RKO (cell line): Measurements from ENCODE around the gene USP10.

Experiments used
- DNase-seq: peaks from one replicate; pipeline ENCODE4 v3.0.0-alpha.2; 2016; ENCODE audit warnings: low spot score

Gene USP10, protein sequence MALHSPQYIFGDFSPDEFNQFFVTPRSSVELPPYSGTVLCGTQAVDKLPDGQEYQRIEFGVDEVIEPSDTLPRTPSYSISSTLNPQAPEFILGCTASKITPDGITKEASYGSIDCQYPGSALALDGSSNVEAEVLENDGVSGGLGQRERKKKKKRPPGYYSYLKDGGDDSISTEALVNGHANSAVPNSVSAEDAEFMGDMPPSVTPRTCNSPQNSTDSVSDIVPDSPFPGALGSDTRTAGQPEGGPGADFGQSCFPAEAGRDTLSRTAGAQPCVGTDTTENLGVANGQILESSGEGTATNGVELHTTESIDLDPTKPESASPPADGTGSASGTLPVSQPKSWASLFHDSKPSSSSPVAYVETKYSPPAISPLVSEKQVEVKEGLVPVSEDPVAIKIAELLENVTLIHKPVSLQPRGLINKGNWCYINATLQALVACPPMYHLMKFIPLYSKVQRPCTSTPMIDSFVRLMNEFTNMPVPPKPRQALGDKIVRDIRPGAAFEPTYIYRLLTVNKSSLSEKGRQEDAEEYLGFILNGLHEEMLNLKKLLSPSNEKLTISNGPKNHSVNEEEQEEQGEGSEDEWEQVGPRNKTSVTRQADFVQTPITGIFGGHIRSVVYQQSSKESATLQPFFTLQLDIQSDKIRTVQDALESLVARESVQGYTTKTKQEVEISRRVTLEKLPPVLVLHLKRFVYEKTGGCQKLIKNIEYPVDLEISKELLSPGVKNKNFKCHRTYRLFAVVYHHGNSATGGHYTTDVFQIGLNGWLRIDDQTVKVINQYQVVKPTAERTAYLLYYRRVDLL

DNA sequence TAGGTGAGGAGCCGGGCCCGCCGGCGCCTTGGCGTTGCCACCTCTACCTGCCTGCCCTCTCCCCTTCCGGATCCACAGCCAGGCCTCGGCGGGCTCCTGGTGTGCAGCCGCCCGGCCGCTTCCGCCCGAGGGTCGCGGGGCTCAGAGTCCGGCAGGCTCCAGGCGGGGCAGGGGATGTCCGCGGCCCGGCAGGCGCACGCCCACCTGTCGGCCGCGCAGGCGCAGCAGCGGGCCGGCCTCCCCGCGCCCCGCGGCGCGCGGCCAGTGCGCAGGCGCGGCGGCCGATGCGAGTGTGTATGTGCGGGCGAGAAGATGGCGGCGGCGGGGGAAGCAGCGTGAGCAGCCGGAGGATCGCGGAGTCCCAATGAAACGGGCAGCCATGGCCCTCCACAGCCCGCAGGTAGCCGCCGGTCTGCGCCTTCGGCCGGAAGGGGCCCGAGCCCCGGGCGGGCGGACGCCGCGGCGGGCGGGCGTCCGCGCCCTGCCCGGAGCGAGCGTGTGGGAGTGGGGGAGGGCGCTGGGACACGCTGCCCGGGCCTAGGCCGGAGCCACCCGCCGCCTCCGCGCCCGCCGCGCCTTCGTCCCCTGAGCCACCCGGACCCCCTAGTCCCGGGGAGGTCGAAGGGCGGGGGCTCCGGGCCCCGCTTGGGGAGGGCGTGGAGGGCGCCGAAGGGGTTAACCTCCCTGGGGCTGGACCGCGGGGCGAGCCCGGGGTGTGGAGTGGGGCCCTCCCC is at the start of gene USP10:
Gene USP10 (plus strand): TSS at position 289 of the 734 bp plus-strand sequence. CDS start 91 bp downstream, at position 380.
- peak; percentile 87 for DNase-seq

DNA sequence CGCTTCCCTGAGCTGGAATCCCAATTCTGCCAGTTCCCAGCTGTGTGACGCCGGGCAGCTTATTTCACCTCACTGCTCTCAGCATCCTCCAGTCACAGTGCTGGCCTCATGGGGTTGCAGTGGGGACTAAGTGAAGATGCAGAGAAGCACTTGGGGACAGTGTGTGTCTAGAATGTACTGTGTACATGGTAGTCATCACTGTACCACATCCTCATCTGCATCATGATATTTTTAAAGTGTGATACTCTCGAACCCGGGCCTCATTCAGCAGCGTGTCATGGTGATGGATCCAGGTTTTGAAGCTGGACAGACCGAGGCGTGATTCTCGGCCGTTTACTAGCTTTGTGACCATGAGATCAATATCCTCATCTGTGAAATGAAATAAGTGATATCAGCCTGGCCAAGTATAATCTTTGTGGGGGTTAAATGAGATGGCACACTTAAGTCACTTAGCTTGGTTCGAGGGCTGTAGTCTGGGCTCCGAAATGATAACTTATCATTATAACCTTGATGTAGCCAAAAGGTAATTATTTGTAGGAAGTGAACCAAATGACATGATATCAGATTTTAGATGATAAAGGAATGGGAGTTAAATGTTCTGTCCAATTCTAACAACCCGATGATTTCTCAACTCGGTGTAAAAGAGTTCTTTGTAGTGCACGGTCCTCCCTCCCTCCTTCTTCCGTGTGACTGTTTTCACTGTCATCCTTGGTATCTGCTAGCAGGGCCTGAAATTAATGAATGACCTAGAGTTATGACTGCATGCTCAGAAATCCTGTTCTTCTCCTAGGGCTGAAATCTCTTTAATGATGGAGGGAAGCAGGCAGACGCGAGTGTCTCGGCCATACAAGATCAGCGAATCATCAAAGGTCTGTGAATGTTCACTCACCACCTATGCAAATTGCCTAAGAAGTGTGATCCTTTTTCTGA is 49.5 kb upstream of the USP10 start:
- DNase-seq, result peak; percentile 62

DNA sequence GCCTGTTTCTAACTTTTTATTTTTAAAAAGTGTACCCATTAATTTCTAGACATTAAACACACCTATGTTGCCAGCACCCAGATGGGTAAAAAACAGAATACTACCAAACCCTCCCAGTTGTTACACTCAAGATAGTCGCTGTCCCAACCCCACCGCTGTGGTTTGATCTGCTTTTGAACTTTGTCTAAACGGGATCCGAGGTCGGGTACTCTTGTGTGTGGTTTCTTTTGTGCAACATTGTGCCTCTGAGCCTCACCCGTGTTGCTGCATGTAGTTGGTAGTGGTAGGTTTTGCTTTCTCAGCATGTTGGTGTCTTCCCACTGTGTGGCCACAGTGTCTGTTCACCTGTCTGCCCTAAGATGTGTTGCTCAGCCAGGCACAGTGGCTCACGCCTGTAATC is 47.2 kb upstream of the USP10 start:
- DNase-seq, result no peak

DNA sequence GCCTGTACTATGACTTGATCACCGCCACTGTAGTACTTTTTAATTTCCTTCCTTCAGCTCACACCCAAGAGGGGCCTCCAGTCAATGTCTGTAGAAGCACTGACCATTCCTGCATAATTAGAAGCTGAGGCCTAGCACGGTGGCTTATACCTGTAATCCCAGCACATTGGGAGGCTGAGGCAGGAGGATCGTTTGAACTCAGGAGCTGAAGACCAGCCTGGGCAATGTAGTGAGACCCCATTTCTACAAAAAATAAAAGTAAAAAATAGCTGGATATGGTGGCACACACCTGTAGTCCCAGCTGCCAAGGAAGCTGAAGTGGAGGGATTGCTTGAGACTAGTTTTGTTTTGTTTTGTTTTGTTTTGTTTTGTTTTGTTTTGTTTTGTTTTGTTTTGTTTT is 45.6 kb upstream of the USP10 start:
- no peak for DNase-seq

DNA sequence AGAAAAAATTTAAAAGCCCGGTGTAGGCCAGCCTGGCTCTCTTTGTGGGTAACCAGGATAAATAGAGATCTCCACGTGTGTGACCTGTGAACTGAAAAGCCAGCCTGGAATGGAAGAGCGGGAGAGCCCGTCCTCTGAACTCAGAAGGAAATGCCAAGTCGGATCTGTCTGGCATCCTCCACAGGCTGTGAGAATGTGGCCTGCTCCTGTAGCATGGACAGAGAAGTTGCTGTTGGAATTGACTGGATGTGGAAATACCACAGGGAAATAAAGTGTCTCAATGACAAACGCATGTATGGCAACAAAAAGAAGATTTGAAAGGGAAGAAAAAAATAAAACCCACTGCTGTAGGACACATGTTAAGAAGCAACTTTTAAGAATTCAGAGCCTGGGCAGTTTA is 44.8 kb upstream of the USP10 start:
- no peak for DNase-seq

DNA sequence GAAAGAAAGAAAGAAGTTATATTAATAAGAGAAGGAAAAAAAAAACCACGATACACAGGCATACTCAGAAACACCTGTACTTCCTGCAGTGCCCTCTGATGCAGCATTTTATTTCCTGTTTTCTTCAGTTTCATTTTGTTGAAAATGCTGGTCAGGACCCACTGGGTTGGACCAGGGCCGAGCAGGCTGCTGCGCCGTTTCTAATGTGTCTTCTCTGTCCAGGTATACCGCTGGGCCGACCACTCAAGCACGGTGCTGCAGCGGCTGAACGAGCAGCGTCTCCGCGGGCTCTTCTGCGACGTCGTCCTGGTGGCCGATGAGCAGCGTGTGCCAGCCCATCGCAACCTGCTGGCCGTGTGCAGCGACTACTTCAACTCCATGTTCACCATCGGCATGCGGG is 43.2 kb upstream of the USP10 start:
- no peak for DNase-seq

DNA sequence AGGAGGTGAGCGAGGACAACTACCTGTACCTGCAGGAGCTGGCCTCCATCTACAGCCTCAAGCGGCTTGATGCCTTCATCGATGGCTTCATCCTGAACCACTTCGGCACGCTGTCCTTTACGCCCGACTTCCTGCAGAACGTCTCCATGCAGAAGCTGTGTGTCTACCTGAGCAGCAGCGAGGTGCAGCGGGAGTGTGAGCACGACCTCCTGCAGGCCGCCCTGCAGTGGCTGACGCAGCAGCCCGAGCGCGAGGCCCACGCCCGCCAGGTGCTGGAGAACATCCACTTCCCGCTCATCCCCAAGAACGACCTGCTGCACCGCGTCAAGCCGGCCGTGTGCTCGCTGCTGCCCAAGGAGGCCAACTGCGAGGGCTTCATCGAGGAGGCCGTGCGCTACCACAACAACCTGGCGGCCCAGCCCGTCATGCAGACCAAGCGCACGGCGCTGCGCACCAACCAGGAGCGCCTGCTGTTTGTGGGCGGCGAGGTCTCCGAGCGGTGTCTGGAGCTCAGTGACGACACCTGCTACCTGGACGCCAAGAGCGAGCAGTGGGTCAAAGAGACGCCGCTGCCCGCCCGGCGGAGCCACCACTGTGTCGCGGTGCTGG is 42.5 kb upstream of the USP10 start:
- DNase-seq, result no peak

DNA sequence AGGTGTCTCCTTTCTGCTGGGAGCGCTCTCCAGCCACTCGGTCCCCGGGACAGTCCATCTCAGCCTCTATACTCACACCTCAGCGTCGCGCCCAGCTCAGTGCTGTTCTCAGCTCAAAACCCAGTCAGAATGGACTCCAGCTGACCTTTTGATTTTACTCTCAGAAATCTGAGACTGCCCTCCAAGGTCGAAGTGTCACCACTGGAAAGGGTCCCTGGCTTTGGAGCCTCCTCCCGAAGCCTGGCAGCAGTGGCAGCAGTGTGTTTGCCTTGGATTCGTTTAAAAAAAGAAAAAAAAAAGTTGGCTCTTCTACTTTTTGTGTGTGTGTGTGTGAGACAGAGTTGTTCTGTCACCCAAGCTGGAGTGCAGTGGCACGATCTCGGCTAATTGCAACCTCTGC is 41.1 kb upstream of the USP10 start:
- DNase-seq, result no peak

DNA sequence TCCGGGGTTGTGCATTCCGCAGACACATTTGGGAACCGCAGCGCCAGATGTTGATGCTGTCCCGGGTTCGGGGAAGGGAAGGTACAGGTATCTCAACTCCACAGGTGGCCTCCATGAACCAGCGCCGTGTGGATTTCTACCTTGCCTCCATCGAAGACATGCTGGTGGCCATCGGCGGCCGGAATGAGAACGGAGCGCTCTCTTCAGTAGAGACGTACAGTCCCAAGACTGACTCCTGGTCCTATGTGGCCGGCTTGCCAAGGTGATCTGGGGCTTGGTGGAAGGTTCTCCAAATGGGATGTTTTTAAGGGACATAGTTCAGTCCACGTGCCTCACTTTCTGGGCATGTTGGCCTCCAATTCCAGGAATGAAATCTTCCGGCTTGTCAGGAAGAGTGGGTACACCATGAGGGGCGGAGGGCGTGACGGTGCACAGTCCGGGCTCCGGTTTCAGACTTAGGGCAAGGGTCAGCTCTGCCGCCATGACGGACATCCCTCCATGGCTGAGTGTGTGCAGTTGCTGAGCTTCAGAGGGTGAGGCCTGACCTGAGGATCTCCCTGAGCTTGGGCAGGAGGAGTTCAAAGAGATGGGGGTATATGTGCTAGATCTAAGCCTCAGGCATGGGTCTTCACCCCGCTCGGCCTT is 40.0 kb upstream of the USP10 start:
- no peak for DNase-seq

DNA sequence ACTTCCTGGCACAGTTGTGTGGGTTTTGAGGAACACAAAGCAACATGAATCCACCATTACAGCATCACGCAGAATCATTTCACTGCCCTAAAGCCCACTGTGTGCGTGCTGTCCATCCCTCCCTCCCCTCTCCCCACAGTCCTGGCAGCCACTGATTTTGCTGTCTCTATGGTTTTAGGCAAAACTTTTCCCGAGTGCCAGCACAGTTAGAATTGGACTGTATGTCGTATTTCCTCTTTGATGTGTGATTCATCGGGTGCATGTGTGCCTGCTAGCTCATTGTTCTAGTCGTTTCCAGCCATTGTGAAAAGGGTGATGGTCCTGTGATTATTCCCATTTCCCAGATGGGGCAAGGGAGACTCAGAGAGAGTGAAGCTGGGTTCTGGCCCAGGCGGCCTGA is 38.8 kb upstream of the USP10 start:
- no peak for DNase-seq

DNA sequence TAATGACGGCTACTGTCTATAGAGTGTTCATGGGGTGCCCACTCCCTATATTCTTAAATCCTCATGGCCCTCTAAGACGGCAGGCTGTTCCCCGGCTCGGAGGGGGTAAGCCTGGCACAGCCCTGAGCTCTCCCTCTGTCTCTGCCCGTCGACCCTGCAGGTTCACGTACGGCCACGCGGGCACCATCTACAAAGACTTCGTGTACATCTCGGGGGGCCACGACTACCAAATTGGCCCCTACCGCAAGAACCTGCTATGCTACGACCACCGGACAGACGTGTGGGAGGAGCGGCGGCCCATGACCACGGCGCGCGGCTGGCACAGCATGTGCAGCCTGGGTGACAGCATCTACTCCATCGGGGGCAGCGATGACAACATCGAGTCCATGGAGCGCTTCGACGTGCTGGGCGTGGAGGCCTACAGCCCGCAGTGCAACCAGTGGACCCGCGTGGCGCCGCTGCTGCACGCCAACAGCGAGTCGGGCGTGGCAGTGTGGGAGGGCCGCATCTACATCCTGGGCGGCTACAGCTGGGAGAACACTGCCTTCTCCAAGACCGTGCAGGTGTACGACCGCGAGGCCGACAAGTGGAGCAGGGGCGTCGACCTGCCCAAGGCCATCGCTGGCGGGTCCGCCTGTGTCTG is 38.3 kb upstream of the USP10 start:
- DNase-seq, result no peak

DNA sequence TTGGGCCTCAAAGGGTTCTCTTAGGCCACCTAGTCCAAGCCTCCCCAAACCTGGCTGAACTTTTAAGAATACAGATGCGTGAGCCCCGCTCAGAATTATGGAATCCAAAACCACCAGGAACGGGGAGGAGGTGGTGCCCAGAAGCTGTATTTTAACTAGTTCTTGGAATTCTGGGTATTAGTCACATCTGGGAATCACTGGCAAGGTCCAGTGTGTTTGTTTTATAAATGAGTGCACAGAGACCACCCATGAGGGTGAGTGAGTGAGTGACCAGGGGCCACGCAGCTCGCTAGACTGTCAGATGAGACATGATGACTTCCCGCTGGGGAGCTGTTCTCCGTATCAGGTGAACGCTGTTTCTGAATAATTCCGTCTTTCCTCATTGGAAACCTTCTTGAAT is 37.3 kb upstream of the USP10 start:
- DNase-seq, result no peak

DNA sequence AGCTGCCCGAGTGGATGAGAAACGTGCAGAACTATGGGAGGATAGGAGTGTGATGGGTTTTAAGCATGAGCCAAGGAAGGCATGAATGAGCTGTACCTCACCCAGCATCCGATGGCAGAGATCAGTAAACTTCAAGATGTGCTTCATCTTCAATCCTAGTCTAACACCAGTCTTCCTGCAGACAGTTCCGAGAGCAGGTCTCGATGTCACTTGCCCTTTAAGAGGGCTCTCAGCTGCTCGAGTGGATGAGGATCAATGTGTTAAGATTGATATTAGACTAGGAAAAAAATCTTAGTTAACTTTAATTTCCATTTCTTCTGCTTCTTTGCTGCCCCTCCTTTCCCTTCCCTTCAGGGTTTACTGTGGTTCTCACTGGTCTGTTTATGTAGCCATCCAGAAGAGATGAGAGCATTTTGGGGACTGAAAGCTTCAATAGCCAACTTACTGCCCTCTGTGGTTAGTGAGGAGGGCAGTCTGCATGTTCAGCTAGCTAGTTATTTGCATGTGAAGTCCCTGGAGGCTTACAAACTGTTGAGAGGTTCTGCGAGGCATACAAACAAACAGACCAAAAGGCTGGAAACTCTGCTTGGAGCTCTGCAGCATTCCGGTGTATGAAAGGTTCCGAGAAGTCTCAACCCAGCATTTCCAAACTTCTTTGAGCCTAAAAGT is 36.2 kb upstream of the USP10 start:
- DNase-seq, result no peak

DNA sequence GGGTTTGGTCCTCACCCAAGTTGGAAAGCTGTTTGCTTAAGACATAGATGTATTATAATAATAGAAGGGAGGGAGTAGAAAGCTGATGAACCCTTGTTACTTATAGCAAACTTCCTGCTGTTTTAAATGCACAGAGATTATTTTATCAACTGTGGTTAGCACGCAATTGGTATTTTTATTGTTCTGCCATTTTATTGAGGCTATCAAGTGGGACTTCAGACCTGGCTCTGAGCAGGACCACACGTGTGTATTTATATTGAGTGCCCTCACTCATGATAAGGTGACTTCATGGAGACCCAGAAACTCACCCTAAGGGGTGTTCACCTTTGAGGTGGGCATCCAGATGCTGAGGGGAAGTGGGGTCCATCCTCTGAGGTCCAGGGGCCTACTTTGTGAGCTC is 34.4 kb upstream of the USP10 start:
- DNase-seq, result no peak

DNA sequence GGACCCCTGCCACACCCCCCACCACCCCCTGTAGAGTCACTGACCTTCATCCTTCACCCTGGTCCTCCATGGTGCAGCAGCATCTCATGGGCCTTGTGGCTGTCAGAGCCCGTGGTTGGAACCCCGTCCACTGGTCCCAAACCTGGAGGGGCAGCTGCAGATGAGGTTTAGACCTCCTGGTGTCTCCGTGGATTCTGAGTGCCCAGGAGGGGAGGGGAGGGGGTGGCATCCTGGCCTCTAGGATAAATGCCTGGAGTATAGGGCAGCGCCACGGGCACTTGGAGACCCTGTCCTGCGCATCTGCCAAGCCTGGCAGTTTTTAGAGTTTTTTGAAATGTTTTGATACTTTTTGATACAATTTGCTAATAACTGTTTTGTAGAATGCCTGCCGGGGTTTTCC is 34.0 kb upstream of the USP10 start:
- no peak for DNase-seq

DNA sequence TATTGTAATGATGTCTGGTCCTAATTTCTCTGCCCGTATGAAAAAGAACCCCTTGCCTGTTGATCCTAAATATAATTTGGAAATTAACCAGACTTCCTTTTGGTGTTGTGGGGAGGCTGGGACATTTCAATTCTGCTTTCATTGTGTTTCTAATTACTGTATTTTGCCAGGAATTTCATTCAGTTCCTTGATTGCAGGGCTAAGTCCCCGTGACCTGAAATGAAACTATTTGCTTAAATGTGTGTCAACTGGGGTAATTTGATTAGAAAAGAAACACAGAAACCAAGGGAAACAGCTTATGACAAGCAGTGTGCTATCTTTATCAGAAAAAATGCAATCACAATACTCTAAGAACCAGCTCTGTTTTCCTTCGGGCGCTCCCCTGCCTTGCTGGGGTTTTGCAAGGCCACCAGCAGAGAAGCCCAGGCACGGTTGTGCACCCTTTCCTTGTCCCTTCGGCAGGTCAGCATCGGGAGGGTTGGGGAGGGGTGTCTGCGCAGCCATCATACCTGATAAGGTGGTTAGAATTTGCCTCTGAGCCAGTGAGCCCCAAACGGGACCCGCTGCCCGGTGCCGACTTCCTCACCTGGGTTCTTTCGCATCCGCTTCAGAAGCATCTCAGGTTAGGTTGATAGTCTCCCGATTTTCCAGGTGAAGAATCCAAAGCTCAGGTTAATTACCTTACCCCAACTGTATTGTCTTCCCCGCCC is 32.0 kb upstream of the USP10 start:
- DNase-seq, result no peak

DNA sequence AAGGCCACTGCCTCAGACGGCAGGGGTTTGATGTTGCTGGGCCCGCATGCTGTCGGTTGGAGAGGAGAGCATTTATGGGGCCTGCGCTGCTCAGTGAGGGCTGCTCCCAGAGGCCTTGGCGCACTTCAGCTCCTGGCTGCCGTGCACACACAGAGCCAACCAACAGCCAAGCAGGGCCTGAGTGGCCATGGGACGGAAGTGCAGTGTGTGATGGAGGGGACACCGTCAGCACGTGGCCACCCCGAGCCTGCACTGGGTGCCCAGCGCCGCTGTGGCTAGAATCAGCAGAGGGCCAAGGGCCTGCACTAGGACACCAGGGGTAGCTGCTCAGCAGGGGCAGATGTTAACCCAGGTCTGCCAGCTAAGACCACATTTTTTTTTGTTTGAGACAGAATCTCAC is 29.7 kb upstream of the USP10 start:
- no peak for DNase-seq

DNA sequence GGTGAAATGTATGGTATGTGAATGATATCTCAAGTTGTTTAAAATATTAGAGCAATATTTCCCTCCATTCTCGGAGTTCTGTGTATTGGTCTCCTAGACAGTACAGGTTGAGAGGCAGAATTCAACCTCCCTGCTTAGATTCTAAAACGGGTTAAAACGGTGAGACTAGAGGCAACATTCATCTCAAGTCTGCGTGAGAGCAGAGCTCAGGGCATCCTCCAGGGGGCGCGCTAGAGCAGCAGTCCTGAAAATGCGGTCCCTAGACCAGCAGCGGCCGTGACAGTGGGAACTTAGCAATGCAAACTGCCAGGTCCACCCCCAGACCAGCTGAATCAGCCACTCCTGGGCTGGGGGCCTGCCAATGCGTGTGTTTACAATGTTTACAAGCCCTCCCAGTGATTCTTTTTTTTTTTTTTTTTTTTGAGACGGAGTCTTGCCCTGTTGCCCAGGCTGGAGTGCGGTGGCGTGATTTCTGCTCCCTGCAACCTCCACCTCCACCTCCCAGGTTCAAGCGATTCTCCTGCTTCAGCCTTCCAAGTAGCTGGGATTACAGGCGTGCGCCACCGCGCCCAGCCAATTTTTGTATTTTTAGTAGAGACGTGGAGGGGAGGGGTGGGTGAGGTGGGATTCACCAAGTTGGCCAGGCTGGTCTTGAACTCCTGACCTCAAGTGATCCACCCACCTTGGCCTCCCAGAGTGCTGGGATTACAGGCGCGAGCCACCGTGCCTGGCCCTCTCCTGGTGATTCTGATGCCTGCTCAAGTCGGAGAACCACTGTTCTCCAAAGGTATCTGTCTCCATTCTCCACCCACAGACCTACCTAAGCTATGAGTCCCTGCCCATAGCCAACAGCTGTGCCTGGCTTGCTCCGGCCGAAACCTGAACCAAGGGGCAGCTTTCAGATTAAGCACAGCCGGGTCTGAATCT is 27.3 kb upstream of the USP10 start:
- DNase-seq, result peak; percentile 71
